Endodermal cell (in vitro differentiated cells): Measurements from ENCODE around the gene CMTR2. TPM values are rescaled to one million over a fixed set of nuclear protein-coding genes. Genes with fewer than 3 reads are reported as not detected.

Experiments used
- DNase-seq: peaks from one replicate; pipeline ENCODE4 v3.0.0-alpha.2; 2017
- H3K27ac ChIP-seq: 2 replicates; pipeline ENCODE4 v1.5.1; 2013; ENCODE audit warnings: mild to moderate bottlenecking, low read depth, low read length, moderate library complexity
- H3K27me3 ChIP-seq: 2 replicates; pipeline ENCODE4 v1.6.1; 2013; ENCODE audit warnings: mild to moderate bottlenecking, low read length, moderate library complexity; ENCODE audit not compliant: insufficient read depth, control insufficient read depth, poor library complexity, severe bottlenecking
- H3K36me3 ChIP-seq: 2 replicates; pipeline ENCODE4 v1.7.0; 2013; ENCODE audit warnings: mild to moderate bottlenecking, low read length, moderate library complexity; ENCODE audit not compliant: control insufficient read depth, insufficient read depth
- H3K4me1 ChIP-seq: one replicate; pipeline ENCODE4 v1.7.0; 2013; ENCODE audit warnings: low read length; ENCODE audit not compliant: control insufficient read depth, insufficient read depth
- H3K4me3 ChIP-seq: 2 replicates; pipeline ENCODE4 v1.5.1; 2013; ENCODE audit warnings: mild to moderate bottlenecking, low read length, moderate library complexity
- H3K9ac ChIP-seq: 2 replicates; pipeline ENCODE4 v1.6.1; 2013; ENCODE audit warnings: mild to moderate bottlenecking, low read length, moderate library complexity; ENCODE audit not compliant: poor library complexity, severe bottlenecking; ENCODE audit errors: extremely low read depth
- H3K9me3 ChIP-seq: 2 replicates; pipeline ENCODE4 v1.6.1; 2013; ENCODE audit warnings: mild to moderate bottlenecking, low read length, moderate library complexity; ENCODE audit not compliant: control insufficient read depth
- H3K27ac Mint-ChIP-seq: 2 replicates; pipeline ENCODE4 v1.8.0; 2020; ENCODE audit warnings: mixed read lengths
- H3K27me3 Mint-ChIP-seq: 2 replicates; pipeline ENCODE4 v1.8.0; 2021; ENCODE audit warnings: mild to moderate bottlenecking, mixed read lengths; ENCODE audit not compliant: insufficient read depth
- H3K36me3 Mint-ChIP-seq: 2 replicates; pipeline ENCODE4 v1.8.0; 2020; ENCODE audit warnings: low read depth, mixed read lengths
- H3K4me1 Mint-ChIP-seq: 2 replicates; pipeline ENCODE4 v1.8.0; 2020; ENCODE audit warnings: mixed read lengths
- H3K4me3 Mint-ChIP-seq: 2 replicates; pipeline ENCODE4 v1.8.0; 2020; ENCODE audit warnings: mild to moderate bottlenecking, moderate library complexity, mixed read lengths
- H3K9me3 Mint-ChIP-seq: 2 replicates; pipeline ENCODE4 v1.8.0; 2020; ENCODE audit warnings: mild to moderate bottlenecking, mixed read lengths
- WGBS, 2 experiments: methylation state at CpG; one replicate each; pipeline versions ENCODE4 v1.1.5 to v1.1.7; 2013; ENCODE audit warnings: missing lambda C conversion rate in 2 of 2, mixed read lengths in 1 of 2; ENCODE audit not compliant: insufficient coverage in 1 of 2, insufficient read length in 1 of 2; 5-methylcytosine and 5-hydroxymethylcytosine counted together
- total RNA-seq, 2 donors: library from RNA; stranded (reverse); fragmentation: NEBNext Ultra II Directional in 1 of 2; extraction: Animal tissue kit (Norgen Biotek cat#: 25700) in 1 of 2; gene quantifications; 2 replicates in 1 of 2; 3 replicates in 1 of 2; pipeline ENCODE4 v1.2.1, GENCODE V29; 2021
- TF ChIP-seq, protein P1 (sequence below): fragments of 200-600 bp; sonication (generic); conservative IDR thresholded peaks from 2 replicates; pipeline ENCODE4 v1.5.0; 2021; ENCODE audit warnings: antibody characterized with exemption, mild to moderate bottlenecking

CMTR2 gene
- total RNA-seq, 2 donors from 2014 or later: 16.1 to 17.2 TPM

DNA sequence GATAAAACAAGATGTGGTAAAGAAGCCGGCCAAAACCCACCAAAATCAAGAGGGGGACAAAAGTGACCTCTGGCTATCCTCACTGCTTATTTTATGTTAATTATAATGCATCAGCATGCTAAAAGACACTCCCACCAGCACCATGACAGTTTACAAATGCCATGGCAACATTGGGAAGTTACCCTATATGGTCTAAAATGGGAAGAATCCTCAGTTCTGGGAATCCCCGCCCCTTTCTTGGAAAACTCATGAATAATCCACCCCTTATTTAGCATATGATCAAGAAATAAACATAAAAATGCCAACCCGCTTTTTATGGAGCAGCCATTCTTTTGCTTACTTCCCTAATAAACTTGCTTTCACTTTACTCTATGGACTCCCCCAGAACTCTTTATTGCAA lies 25.6 kb downstream of the CMTR2 start:
- Histone ChIP-seq H3K4me1 (no peaks in the 10 kb centered on the region), H3K9me3 (no peaks in the 10 kb centered on the region), H3K36me3 (no peaks in the 10 kb centered on the region), H3K27me3 (no peaks in the 10 kb centered on the region), H3K27ac (no peak overlapping the region), H3K9ac (no peak overlapping the region), H3K4me3 (no peak overlapping the region)
- DNase-seq: no peak
- H3K27ac Mint-ChIP-seq: no peak overlapping the region
- no peaks in the 10 kb centered on the region for H3K9me3 Mint-ChIP-seq
- no peak overlapping the region for H3K4me3 Mint-ChIP-seq
- TF ChIP-seq, protein P1, sequence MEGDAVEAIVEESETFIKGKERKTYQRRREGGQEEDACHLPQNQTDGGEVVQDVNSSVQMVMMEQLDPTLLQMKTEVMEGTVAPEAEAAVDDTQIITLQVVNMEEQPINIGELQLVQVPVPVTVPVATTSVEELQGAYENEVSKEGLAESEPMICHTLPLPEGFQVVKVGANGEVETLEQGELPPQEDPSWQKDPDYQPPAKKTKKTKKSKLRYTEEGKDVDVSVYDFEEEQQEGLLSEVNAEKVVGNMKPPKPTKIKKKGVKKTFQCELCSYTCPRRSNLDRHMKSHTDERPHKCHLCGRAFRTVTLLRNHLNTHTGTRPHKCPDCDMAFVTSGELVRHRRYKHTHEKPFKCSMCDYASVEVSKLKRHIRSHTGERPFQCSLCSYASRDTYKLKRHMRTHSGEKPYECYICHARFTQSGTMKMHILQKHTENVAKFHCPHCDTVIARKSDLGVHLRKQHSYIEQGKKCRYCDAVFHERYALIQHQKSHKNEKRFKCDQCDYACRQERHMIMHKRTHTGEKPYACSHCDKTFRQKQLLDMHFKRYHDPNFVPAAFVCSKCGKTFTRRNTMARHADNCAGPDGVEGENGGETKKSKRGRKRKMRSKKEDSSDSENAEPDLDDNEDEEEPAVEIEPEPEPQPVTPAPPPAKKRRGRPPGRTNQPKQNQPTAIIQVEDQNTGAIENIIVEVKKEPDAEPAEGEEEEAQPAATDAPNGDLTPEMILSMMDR: no peak
- no peaks in the 10 kb centered on the region for H3K4me1 Mint-ChIP-seq
- 80 to 91% methylated on average over 2 to 3 of the region's 3 CpGs for WGBS, 2 experiments
- no peaks in the 10 kb centered on the region for H3K27me3 Mint-ChIP-seq
- no peaks in the 10 kb centered on the region for H3K36me3 Mint-ChIP-seq

DNA sequence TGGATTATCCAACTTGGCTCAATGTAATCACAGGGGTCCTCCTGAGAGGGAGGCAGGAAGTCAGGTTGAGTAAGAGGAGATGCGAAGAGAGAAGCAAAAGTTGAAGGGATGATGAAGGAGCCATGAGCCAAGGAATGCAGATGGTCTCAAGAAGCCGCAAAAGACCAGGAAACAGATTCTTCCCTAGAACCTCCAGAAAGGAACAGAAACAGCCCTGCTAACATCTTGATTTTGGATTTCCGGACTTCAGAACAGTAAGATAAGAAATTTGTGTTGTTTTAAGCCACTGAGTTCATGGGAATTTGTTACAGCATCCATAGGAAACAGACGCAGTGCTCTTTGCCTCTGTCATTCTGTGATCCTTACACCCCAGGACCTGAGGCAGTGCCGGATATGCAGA lies 26.8 kb downstream of the CMTR2 start:
- Histone ChIP-seq H3K4me1 (no peaks in the 10 kb centered on the region), H3K27ac (no peak overlapping the region), H3K9ac (no peak overlapping the region), H3K9me3 (no peaks in the 10 kb centered on the region), H3K27me3 (no peaks in the 10 kb centered on the region), H3K4me3 (no peak overlapping the region), H3K36me3 (no peaks in the 10 kb centered on the region)
- no peak for DNase-seq
- Mint-ChIP-seq H3K4me3 (no peak overlapping the region), H3K27me3 (no peaks in the 10 kb centered on the region), H3K9me3 (no peaks in the 10 kb centered on the region), H3K36me3 (no peaks in the 10 kb centered on the region), H3K4me1 (no peaks in the 10 kb centered on the region), H3K27ac (no peak overlapping the region)
- TF ChIP-seq, protein P1: no peak
- 87 to 100% methylated on average over 2 to 5 of the region's 5 CpGs for WGBS, 2 experiments

DNA sequence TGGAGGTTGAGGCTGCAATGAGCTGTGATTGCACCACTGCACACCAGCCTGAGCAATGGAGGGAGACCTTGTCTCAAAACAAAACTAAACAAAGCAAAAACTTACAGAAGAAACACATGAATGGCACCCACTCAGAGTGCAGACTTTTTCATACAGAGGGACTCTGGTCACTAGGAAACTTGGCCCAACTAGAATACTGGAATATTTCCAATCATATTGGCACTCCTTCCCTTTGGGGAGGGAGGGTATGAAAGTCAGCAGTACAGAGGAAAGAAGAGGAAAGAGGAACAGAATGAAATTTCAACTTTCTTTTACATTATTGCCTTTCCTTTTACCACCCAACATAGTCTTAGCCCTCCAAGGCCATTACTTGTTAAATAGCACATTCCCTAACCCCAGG lies 28.2 kb downstream of the CMTR2 start:
- no peaks in the 10 kb centered on the region for H3K9me3 Mint-ChIP-seq
- Histone ChIP-seq H3K4me3 (no peak overlapping the region), H3K36me3 (no peaks in the 10 kb centered on the region), H3K27ac (no peak overlapping the region), H3K4me1 (no peaks in the 10 kb centered on the region), H3K27me3 (no peaks in the 10 kb centered on the region), H3K9ac (no peak overlapping the region), H3K9me3 (no peaks in the 10 kb centered on the region)
- TF ChIP-seq, protein P1: no peak
- H3K36me3 Mint-ChIP-seq: no peaks in the 10 kb centered on the region
- H3K4me1 Mint-ChIP-seq: no peaks in the 10 kb centered on the region
- no peaks in the 10 kb centered on the region for H3K27me3 Mint-ChIP-seq
- no peak overlapping the region for H3K27ac Mint-ChIP-seq
- no peak overlapping the region for H3K4me3 Mint-ChIP-seq
- no peak for DNase-seq
